IPS DF 6.9 (cell line): ENCODE measurements around the gene DAAM1.

ENCODE experiments used
- DNase-seq: peaks from one replicate; pipeline ENCODE4 v3.0.0-alpha.2; 2013; ENCODE audit warnings: low read depth, low spot score
- H3K27ac ChIP-seq: one replicate; pipeline ENCODE4 v1.5.1; 2013; ENCODE audit warnings: low read length, control low read depth
- H3K27me3 ChIP-seq: 2 replicates; pipeline ENCODE4 v1.6.1; 2013; ENCODE audit warnings: mild to moderate bottlenecking, low read length; ENCODE audit not compliant: control insufficient read depth, insufficient read depth
- H3K36me3 ChIP-seq: 2 replicates; pipeline ENCODE4 v1.6.1; 2013; ENCODE audit warnings: low read length; ENCODE audit not compliant: control insufficient read depth, insufficient read depth
- H3K4me1 ChIP-seq: 2 replicates; pipeline ENCODE4 v1.6.1; 2013; ENCODE audit warnings: low read length; ENCODE audit not compliant: control insufficient read depth, insufficient read depth
- H3K4me3 ChIP-seq: 2 replicates; pipeline ENCODE4 v1.5.1; 2013; ENCODE audit warnings: mild to moderate bottlenecking, low read length
- H3K9me3 ChIP-seq: 2 replicates; pipeline ENCODE4 v1.6.1; 2013; ENCODE audit warnings: low read length, inconsistent platforms; ENCODE audit not compliant: control insufficient read depth, insufficient read depth
- WGBS: extraction: QIAGEN DNeasy Blood & Tissue Kit; methylation state at CpG from one replicate; pipeline ENCODE4 v1.1.7; 2013; ENCODE audit warnings: mixed read lengths, missing lambda C conversion rate; ENCODE audit not compliant: insufficient read length, insufficient coverage; 5-methylcytosine and 5-hydroxymethylcytosine counted together

DAAM1 gene

DNA sequence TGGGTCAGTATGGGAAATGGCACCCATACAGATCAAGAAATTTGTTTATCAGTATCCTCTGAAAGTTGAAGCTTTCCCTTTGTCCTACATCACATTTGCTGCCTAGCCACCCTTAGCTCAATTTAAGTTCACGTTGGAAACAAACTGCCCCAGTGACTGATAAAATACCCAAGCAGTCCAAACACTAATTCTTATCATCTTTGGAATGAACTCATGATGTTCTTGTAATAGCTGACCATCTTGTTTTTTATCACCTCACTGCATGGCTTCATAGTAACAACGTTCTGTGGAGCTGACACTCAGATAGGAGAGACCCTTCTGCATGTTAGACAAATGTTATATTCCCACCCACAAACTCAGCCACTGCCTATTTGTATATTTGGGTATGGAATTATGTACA, 183.3 kb downstream of the DAAM1 start:
- no peaks in the 10 kb centered on the region for H3K4me1 ChIP-seq
- no peaks in the 10 kb centered on the region for H3K36me3 ChIP-seq
- WGBS: no CpG with 5 or more reads among the region's 2 CpGs
- H3K27ac ChIP-seq: no peak overlapping the region
- H3K27me3 ChIP-seq: no peaks in the 10 kb centered on the region
- H3K9me3 ChIP-seq: no peaks in the 10 kb centered on the region
- no peak for DNase-seq
- H3K4me3 ChIP-seq: no peak overlapping the region

DNA sequence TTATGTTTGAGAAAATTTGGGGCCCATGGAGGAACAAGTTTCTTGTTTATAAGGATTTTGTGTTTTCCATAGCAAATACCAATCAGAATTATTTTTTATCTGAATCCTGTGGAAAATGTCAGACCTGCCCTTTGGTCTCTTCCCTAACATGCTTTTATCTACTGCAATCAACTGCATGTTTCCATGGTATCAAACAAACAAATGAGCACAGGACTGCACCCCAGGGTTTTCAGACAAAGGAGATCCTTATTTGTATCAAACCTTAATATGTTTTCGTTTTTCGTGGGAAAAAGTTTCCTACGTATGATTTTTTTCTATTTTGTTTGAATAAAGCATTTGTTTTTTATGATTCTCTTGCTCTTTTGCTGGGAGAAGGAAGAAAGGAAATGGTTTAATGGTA, 185.6 kb downstream of the DAAM1 start:
- H3K4me3 ChIP-seq: no peak overlapping the region
- H3K4me1 ChIP-seq: no peaks in the 10 kb centered on the region
- no peaks in the 10 kb centered on the region for H3K27me3 ChIP-seq
- DNase-seq: no peak
- no peaks in the 10 kb centered on the region for H3K36me3 ChIP-seq
- no CpG with 5 or more reads among the region's 3 CpGs for WGBS
- H3K9me3 ChIP-seq: no peaks in the 10 kb centered on the region
- no peak overlapping the region for H3K27ac ChIP-seq

DNA sequence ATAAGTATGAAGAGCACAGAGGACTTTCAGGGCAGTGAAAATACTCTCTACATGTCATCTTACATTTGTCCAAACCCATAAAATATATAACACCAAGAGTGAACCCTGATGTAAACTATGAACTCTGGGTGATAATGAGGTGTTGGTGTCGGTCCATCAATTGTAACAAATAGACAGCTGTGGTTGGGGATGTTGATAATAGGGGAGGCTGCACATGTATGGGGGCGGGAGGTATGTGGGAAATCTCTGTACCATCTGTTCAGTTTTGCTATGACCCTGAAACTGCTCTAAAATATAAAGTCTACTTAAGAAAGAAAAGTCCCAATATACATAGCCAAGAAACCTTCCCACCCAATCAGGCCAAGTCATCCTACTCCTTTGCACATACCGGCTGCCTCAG, 188.2 kb downstream of the DAAM1 start:
- no peak overlapping the region for H3K27ac ChIP-seq
- H3K4me3 ChIP-seq: no peak overlapping the region
- H3K27me3 ChIP-seq: no peaks in the 10 kb centered on the region
- no peaks in the 10 kb centered on the region for H3K9me3 ChIP-seq
- H3K36me3 ChIP-seq: no peaks in the 10 kb centered on the region
- DNase-seq: no peak
- no CpG with 5 or more reads among the region's 3 CpGs for WGBS
- no peaks in the 10 kb centered on the region for H3K4me1 ChIP-seq

GRCh38 chr14:59377491-59377890, 189.0 kb downstream of the DAAM1 start:
- Histone ChIP-seq H3K27ac (no peak overlapping the region), H3K4me1 (no peaks in the 10 kb centered on the region), H3K9me3 (no peaks in the 10 kb centered on the region), H3K36me3 (no peaks in the 10 kb centered on the region), H3K27me3 (no peaks in the 10 kb centered on the region), H3K4me3 (no peak overlapping the region)
- WGBS: no CpG with 5 or more reads among the region's 3 CpGs
- no peak for DNase-seq

DNA sequence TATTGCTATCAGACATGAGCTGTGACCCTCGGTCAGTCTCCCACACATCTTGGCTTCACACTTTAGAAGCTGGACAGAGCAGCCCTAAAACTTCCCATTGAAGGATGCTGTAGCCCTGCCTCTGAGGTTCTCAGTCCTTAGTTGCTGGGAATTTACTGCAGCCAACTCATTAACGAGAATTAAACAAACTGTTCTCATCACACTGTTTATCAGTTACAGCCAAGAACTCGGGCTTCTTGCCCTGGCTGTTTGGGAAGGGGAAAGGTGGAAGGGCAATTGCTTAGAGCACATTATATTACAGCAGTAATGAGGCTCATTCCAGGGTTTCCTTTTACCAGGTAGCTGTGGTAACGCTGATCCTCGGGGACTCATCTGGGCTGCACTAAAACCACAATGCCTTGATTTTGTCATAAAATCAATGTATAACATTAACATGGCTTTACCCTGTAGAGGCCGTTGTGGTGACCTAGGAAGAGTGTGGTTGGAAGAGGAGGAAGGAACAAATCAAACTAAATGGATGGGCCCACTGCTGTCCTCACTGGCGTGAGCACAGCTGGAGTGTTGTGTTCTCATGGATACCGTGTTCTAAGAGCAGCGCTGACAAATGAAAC, 189.6 kb downstream of the DAAM1 start:
- no peak for DNase-seq
- H3K27me3 ChIP-seq: no peaks in the 10 kb centered on the region
- no peak overlapping the region for H3K27ac ChIP-seq
- no CpG with 5 or more reads among the region's 9 CpGs for WGBS
- H3K4me1 ChIP-seq: no peaks in the 10 kb centered on the region
- H3K9me3 ChIP-seq: no peaks in the 10 kb centered on the region
- no peaks in the 10 kb centered on the region for H3K36me3 ChIP-seq
- no peak overlapping the region for H3K4me3 ChIP-seq

DNA sequence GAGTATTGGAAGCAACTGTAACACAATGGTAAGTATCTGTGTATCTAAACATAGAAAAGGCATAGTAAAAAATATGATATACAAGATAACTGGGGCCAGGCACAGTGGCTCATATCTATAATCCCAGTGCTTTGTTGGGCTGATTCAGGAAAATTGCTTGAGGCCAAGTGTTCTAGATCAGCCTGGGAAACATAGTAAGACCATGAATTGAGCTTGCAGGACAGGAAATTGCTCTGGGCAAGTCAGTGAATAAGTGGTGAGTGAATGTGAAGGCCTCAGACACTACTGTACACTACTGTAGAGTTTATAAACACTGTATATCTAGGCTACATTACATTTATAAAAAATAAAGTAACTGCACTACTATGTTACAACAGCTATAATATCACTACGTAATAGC, 201.5 kb downstream of the DAAM1 start:
- no CpG with 5 or more reads among the region's 1 CpG for WGBS
- H3K4me1 ChIP-seq: no peaks in the 10 kb centered on the region
- no peaks in the 10 kb centered on the region for H3K27me3 ChIP-seq
- H3K4me3 ChIP-seq: no peak overlapping the region
- no peak overlapping the region for H3K27ac ChIP-seq
- no peaks in the 10 kb centered on the region for H3K9me3 ChIP-seq
- no peak for DNase-seq
- no peaks in the 10 kb centered on the region for H3K36me3 ChIP-seq

- H3K4me3 ChIP-seq: no peak overlapping the region
- WGBS: no CpG with 5 or more reads among the region's 2 CpGs
- DNase-seq: no peak
- H3K27me3 ChIP-seq: no peaks in the 10 kb centered on the region
- no peak overlapping the region for H3K27ac ChIP-seq
- no peaks in the 10 kb centered on the region for H3K4me1 ChIP-seq
- no peaks in the 10 kb centered on the region for H3K36me3 ChIP-seq
- H3K9me3 ChIP-seq: no peaks in the 10 kb centered on the region
These were observed 202.9 kb downstream of the DAAM1 start for GRCh38 chr14:59391388-59391787.

- H3K4me3 ChIP-seq: no peak overlapping the region
These were observed 205.8 kb downstream of the DAAM1 start for GRCh38 chr14:59394268-59394667.

DNA sequence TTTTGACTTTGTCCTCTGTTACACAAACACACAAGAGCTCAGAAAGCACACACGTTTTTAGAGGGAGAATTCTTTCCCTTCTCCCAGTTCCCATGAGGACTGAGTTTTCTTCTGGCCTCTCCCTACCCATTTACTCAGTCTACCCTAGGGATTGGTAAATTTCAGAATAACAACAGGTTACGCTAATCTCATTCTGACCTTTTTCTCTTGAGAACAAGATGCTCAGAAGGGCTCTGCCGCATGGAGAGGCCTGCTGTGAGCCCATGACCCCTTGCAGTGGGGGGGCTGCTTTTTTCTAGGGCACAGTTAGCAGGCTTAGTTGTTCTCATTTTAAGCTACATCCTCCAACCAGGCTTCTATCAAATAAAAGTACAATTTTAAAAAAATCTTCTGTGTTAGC, 207.2 kb downstream of the DAAM1 start:
- no peaks in the 10 kb centered on the region for H3K36me3 ChIP-seq
- H3K27me3 ChIP-seq: no peaks in the 10 kb centered on the region
- H3K4me1 ChIP-seq: no peaks in the 10 kb centered on the region
- no CpG with 5 or more reads among the region's 3 CpGs for WGBS
- no peak overlapping the region for H3K27ac ChIP-seq
- no peak overlapping the region for H3K4me3 ChIP-seq
- H3K9me3 ChIP-seq: no peaks in the 10 kb centered on the region
- DNase-seq: no peak

More at GRCh38 chr14:59394268-59394667, 205.8 kb downstream of the DAAM1 start:
- no CpG with 5 or more reads among the region's 4 CpGs for WGBS
- no peaks in the 10 kb centered on the region for H3K27me3 ChIP-seq
- H3K9me3 ChIP-seq: no peaks in the 10 kb centered on the region
- H3K4me1 ChIP-seq: no peaks in the 10 kb centered on the region
- DNase-seq: no peak
- H3K36me3 ChIP-seq: no peaks in the 10 kb centered on the region
- H3K27ac ChIP-seq: no peak overlapping the region

- H3K4me3 ChIP-seq: no peak overlapping the region
- no peaks in the 10 kb centered on the region for H3K36me3 ChIP-seq
- WGBS: no CpG with 5 or more reads among the region's 1 CpG
- H3K27ac ChIP-seq: no peak overlapping the region
- H3K9me3 ChIP-seq: no peaks in the 10 kb centered on the region
- no peaks in the 10 kb centered on the region for H3K4me1 ChIP-seq
- DNase-seq: no peak
- H3K27me3 ChIP-seq: no peaks in the 10 kb centered on the region
These were observed 210.4 kb downstream of the DAAM1 start for GRCh38 chr14:59398841-59399240.

- H3K27ac ChIP-seq: no peak overlapping the region
- DNase-seq: no peak
- H3K36me3 ChIP-seq: no peaks in the 10 kb centered on the region
- WGBS: no CpG with 5 or more reads among the region's 6 CpGs
- H3K27me3 ChIP-seq: no peaks in the 10 kb centered on the region
- no peaks in the 10 kb centered on the region for H3K4me1 ChIP-seq
- H3K9me3 ChIP-seq: no peaks in the 10 kb centered on the region
- H3K4me3 ChIP-seq: no peak overlapping the region
These were observed 218.2 kb downstream of the DAAM1 start for GRCh38 chr14:59406454-59407245.
